OCI-LY3 (cell line): Measurements from ENCODE around the gene MEPCE.

ENCODE experiments used
- H2AFZ ChIP-seq: fragments of 200-600, 300-600 bp; shearing (Covaris generic); 2 replicates; pipeline ENCODE4 v1.6.0; 2014; ENCODE audit warnings: antibody characterized with exemption, low read depth, low read length
- H3K27ac ChIP-seq: fragments of 200-600, 300-600 bp; sonication (generic); 2 replicates; pipeline ENCODE4 v1.5.1; 2014; ENCODE audit warnings: mild to moderate bottlenecking, low read length, moderate library complexity, mixed read lengths
- H3K27me3 ChIP-seq: fragments of 200-600, 300-600 bp; sonication (generic); 2 replicates; pipeline ENCODE4 v1.6.1; 2014; ENCODE audit warnings: low read depth, low read length, mixed read lengths
- H3K36me3 ChIP-seq: fragments of 200-600, 300-600 bp; sonication (generic); replicated peaks from 2 replicates; pipeline ENCODE3; 2014; ENCODE audit warnings: low read depth, low read length, mixed read lengths
- H3K4me1 ChIP-seq: fragments of 300-600, 200-600 bp; sonication (generic); 2 replicates; pipeline ENCODE4 v1.6.1; 2014; ENCODE audit warnings: low read length, mixed read lengths
- H3K4me2 ChIP-seq: fragments of 200-600, 300-600 bp; sonication (generic); 2 replicates; pipeline ENCODE4 v1.6.1; 2014; ENCODE audit warnings: low read length, mixed read lengths
- H3K4me3 ChIP-seq: fragments of 300-600, 200-600 bp; sonication (generic); 2 replicates; pipeline ENCODE4 v1.5.1; 2014; ENCODE audit warnings: antibody characterized with exemption, mild to moderate bottlenecking, low read length, moderate library complexity
- H3K79me2 ChIP-seq: fragments of 300-600, 200-600 bp; shearing (Covaris generic); 2 replicates; pipeline ENCODE4 v1.6.1; 2014; ENCODE audit warnings: mild to moderate bottlenecking, low read length, mixed read lengths
- H3K9ac ChIP-seq: fragments of 300-600, 200-600 bp; shearing (Covaris generic); 2 replicates; pipeline ENCODE4 v1.6.0; 2014; ENCODE audit warnings: mild to moderate bottlenecking, low read length, moderate library complexity
- H3K9me3 ChIP-seq: fragments of 200-600, 300-600 bp; shearing (Covaris generic); 2 replicates; pipeline ENCODE4 v1.6.1; 2014; ENCODE audit warnings: low read length, mixed read lengths; ENCODE audit not compliant: insufficient read depth
- H4K20me1 ChIP-seq: fragments of 200-600, 300-600 bp; sonication (generic); 2 replicates; pipeline ENCODE4 v1.6.1; 2016; ENCODE audit warnings: low read length, mixed read lengths; ENCODE audit not compliant: insufficient read depth
- EZH2phosphoT487 ChIP-seq: fragments of 200-600 bp; shearing (Covaris generic); IDR thresholded peaks from 2 replicates; pipeline ENCODE4 v1.6.1; 2018; ENCODE audit warnings: antibody characterized with exemption, mixed run types, low read depth
- TF ChIP-seq, protein P1 (sequence below): fragments of 200-600, 300-600 bp; sonication (generic); IDR thresholded peaks from 2 replicates; pipeline ENCODE4 v1.5.1; 2014; ENCODE audit warnings: antibody characterized with exemption, low read length, low read depth

Gene MEPCE

DNA sequence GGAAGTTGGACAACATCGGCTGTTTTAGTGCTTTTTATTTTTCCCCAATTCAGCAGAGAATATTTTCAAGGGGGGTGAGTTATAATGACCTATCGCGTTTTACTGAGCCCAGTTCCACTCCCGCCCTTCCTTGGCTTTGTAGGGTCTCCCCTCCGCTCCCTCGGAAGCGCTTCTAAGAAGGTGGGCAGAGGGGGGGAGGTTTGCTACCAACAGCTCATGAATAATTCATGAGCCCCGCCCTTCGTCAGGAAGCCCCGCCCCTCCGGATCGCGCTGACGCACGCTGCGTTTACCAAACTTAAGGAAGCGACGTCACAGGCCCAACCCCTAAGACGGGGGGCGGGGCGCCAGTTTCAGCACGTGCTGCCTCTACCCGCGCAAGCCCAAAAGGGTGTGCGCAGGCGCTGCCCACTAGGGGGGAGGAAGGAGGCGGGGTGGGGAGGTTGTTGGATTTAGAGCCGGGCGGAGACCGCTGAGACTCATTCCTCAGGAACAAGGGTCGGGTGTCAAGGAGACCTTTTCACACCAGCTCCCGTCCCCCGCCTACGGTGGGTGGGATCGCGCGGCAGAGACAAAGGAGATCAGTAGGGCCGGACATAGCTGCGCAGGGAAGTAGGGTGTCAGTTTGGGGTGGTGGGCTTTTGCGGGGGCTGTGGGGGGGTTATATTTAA, 529 bp upstream of the MEPCE start:
- no peaks in the 10 kb centered on the region for H3K9me3 ChIP-seq
- TF ChIP-seq, protein P1, sequence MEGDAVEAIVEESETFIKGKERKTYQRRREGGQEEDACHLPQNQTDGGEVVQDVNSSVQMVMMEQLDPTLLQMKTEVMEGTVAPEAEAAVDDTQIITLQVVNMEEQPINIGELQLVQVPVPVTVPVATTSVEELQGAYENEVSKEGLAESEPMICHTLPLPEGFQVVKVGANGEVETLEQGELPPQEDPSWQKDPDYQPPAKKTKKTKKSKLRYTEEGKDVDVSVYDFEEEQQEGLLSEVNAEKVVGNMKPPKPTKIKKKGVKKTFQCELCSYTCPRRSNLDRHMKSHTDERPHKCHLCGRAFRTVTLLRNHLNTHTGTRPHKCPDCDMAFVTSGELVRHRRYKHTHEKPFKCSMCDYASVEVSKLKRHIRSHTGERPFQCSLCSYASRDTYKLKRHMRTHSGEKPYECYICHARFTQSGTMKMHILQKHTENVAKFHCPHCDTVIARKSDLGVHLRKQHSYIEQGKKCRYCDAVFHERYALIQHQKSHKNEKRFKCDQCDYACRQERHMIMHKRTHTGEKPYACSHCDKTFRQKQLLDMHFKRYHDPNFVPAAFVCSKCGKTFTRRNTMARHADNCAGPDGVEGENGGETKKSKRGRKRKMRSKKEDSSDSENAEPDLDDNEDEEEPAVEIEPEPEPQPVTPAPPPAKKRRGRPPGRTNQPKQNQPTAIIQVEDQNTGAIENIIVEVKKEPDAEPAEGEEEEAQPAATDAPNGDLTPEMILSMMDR, result no peak
- peak overlapping the region; percentile 82 for H3K4me2 ChIP-seq
- peaks cover 37% of the 10 kb centered on the region for H3K4me1 ChIP-seq
- peak overlapping the region; percentile 99 for H3K9ac ChIP-seq
- peak overlapping the region; percentile 86 for H3K4me3 ChIP-seq
- no peaks in the 10 kb centered on the region for H3K27me3 ChIP-seq
- H3K36me3 ChIP-seq, result peaks cover 35% of the 10 kb centered on the region
- peaks cover 49% of the 10 kb centered on the region for H3K79me2 ChIP-seq
- peaks cover 26% of the 10 kb centered on the region for H4K20me1 ChIP-seq
- 0 out of 2 replicates have a peak overlapping the region, but pooled peaks have one; percentile 33 for H2AFZ ChIP-seq
- H3K27ac ChIP-seq, result peak overlapping the region; percentile 96

DNA sequence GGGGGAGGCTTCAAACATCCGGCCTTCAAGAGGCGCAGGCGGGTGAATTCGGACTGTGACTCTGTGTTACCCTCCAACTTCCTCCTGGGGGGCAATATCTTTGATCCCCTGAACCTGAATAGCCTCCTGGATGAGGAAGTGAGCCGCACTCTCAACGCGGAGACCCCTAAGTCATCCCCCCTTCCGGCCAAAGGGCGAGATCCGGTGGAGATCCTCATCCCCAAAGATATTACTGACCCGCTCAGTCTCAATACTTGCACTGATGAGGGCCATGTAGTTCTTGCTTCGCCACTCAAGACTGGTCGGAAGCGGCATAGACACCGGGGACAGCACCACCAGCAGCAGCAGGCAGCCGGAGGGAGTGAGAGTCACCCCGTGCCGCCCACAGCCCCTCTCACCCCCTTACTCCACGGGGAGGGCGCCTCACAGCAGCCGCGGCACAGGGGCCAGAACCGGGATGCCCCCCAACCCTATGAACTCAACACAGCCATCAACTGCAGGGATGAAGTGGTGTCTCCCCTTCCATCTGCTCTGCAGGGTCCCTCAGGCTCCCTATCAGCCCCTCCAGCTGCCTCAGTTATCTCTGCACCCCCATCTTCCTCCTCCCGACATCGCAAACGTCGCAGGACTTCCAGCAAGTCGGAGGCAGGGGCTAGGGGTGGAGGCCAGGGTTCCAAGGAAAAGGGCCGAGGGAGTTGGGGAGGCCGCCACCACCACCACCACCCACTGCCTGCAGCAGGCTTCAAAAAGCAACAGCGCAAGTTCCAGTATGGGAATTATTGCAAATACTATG, 1.1 kb downstream of the MEPCE start:
- peaks cover 48% of the 10 kb centered on the region for H3K4me1 ChIP-seq
- H4K20me1 ChIP-seq, result peaks cover 26% of the 10 kb centered on the region
- peak overlapping the region; percentile 96 for H3K27ac ChIP-seq
- H3K4me2 ChIP-seq, result peak overlapping the region; percentile 82
- peak overlapping the region; percentile 99 for H3K9ac ChIP-seq
- H3K4me3 ChIP-seq, result peak overlapping the region; percentile 86
- H3K27me3 ChIP-seq, result no peaks in the 10 kb centered on the region
- peaks cover 42% of the 10 kb centered on the region for H3K36me3 ChIP-seq
- TF ChIP-seq, protein P1, result no peak
- no peak for TF ChIP-seq EZH2phosphoT487
- peaks cover 62% of the 10 kb centered on the region for H3K79me2 ChIP-seq
- no peaks in the 10 kb centered on the region for H3K9me3 ChIP-seq
- no peak overlapping the region for H2AFZ ChIP-seq

DNA sequence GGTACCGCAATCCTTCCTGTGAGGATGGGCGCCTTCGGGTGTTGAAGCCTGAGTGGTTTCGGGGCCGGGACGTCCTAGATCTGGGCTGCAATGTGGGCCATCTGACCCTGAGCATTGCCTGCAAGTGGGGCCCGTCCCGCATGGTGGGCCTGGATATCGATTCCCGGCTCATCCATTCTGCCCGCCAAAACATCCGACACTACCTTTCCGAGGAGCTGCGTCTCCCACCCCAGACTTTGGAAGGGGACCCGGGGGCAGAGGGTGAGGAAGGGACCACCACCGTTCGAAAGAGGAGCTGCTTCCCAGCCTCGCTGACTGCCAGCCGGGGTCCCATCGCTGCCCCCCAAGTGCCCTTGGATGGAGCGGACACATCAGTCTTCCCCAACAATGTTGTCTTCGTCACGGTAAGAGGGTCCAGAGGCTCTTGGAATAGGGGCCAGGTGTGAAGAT, 1.7 kb downstream of the MEPCE start:
- Histone ChIP-seq H3K27ac (peak overlapping the region; percentile 96), H3K4me1 (peaks cover 48% of the 10 kb centered on the region), H3K27me3 (no peaks in the 10 kb centered on the region), H4K20me1 (peaks cover 26% of the 10 kb centered on the region), H3K4me2 (peak overlapping the region; percentile 82), H3K9me3 (no peaks in the 10 kb centered on the region), H3K9ac (no peak overlapping the region), H2AFZ (no peak overlapping the region), H3K79me2 (peaks cover 68% of the 10 kb centered on the region), H3K4me3 (peak overlapping the region; percentile 86), H3K36me3 (peaks cover 42% of the 10 kb centered on the region)
- TF ChIP-seq, protein P1, result no peak
- TF ChIP-seq EZH2phosphoT487, result no peak

DNA sequence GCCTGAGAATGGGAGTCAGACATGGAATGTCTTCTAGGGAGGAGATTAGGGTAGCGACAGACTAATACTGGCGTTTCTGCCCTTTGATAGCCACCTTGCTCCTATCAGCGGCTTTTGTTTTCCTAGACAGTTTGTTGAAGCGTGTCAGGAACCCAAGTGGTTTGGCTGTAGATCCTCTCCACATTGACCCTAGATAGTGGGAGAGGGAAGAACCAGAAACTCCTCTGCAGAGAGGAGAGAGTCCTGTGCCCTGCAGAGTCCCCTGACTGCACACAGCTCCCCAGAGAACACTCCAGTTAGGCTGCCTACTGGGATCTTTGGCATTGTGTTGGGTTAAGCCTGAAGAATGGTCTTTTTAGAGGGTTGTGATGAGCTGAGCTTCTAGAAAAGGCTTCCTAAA, 2.4 kb downstream of the MEPCE start:
- Histone ChIP-seq H3K27ac (peak overlapping the region; percentile 3; the same call in 1 of the 2 replicates), H3K4me1 (peaks cover 49% of the 10 kb centered on the region)

More for the DNA sequence above, 2.4 kb downstream of the MEPCE start:
- H3K4me2 ChIP-seq, result peak overlapping the region; percentile 82
- TF ChIP-seq, protein P1, result no peak
- no peak for TF ChIP-seq EZH2phosphoT487
- H3K9me3 ChIP-seq, result no peaks in the 10 kb centered on the region
- H3K27me3 ChIP-seq, result no peaks in the 10 kb centered on the region
- no peak overlapping the region for H3K4me3 ChIP-seq
- peaks cover 68% of the 10 kb centered on the region for H3K79me2 ChIP-seq
- H3K9ac ChIP-seq, result no peak overlapping the region
- peaks cover 42% of the 10 kb centered on the region for H3K36me3 ChIP-seq
- no peak overlapping the region for H2AFZ ChIP-seq
- peaks cover 26% of the 10 kb centered on the region for H4K20me1 ChIP-seq
